PFSK-1 (cell line): Measurements from ENCODE around the gene TM9SF2.

Experiments used
- FOXP2 ChIP-seq: optimal IDR thresholded peaks from 2 replicates; pipeline ENCODE3; 2011; ENCODE audit warnings: borderline replicate concordance, control low read depth, inconsistent platforms; ENCODE audit not compliant: insufficient read depth; ENCODE audit errors: extremely low read length, extremely low read depth
- POLR2AphosphoS5 ChIP-seq: IDR thresholded peaks from 2 replicates; pipeline ENCODE4 v1.6.1; 2012; ENCODE audit warnings: low read depth, mild to moderate bottlenecking, control low read depth, low read length, moderate library complexity
- REST ChIP-seq, 2 experiments: IDR thresholded peaks; 2 replicates each; pipeline versions ENCODE4 v1.6.1 to v1.8.0; 2011 to 2012; ENCODE audit warnings: low read depth in 2 of 2, low read length in 2 of 2, control low read depth in 1 of 2, inconsistent platforms in 1 of 2, mild to moderate bottlenecking in 1 of 2, moderate library complexity in 1 of 2; ENCODE audit not compliant: insufficient read depth in 1 of 2
- SIN3A ChIP-seq: IDR thresholded peaks from 2 replicates; pipeline ENCODE4 v1.6.1; 2012; ENCODE audit warnings: mild to moderate bottlenecking, low read length, moderate library complexity, borderline replicate concordance; ENCODE audit not compliant: insufficient read depth
- TAF1 ChIP-seq: IDR thresholded peaks from 2 replicates; pipeline ENCODE4 v1.6.1; 2012; ENCODE audit warnings: low read length, control low read depth, borderline replicate concordance; ENCODE audit not compliant: insufficient read depth

Gene TM9SF2

GRCh38 chr13:99536023-99536422 is 34.8 kb downstream of the TM9SF2 start:
- no peak for TF ChIP-seq TAF1
- TF ChIP-seq SIN3A, result no peak
- TF ChIP-seq REST (IDR thresholded peaks at IDR 0.05; ENCODE audit: insufficient read depth in 1 of 2, low read depth in 2 of 2, low read length in 2 of 2), result no peak
- TF ChIP-seq POLR2AphosphoS5, result no peak
- TF ChIP-seq FOXP2, result no peak

- TF ChIP-seq REST (IDR thresholded peaks at IDR 0.05; ENCODE audit: insufficient read depth in 1 of 2, low read depth in 2 of 2, low read length in 2 of 2), result no peak
- TF ChIP-seq FOXP2, result no peak
- TF ChIP-seq TAF1, result no peak
- no peak for TF ChIP-seq POLR2AphosphoS5
- no peak for TF ChIP-seq SIN3A
Observed at GRCh38 chr13:99540530-99540929, 39.3 kb downstream of the TM9SF2 start.

DNA sequence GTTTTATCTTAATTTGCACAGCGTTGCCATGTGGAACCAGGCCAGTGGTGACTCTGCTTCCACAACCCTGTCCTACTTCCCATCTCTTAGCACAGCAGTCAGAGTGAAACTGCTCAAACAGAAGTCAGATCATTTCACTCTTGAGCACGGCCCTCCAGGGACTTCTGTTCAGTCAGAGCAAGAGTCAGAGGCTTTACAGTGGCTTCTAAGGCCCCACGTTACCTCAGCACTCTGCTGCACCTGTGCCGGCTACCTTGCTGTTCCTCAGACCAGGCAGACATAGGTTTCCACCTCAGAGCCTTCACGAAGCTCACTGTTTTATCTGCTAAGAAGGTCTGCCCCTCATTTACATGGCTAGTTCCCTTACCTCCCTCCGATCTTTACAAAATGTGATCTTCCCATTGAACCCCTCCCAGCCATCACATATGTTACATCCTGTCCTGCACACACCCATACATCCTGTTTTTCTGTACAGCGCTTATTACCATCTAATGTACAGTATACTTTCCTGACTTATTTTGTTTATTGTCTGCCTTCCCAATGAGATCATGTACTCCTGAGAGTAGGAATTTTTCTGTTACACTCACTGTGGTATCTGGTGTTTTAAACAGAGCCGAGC is 41.6 kb downstream of the TM9SF2 start:
- TF ChIP-seq TAF1, result no peak
- TF ChIP-seq POLR2AphosphoS5, result no peak
- no peak for TF ChIP-seq SIN3A
- TF ChIP-seq REST (IDR thresholded peaks at IDR 0.05; ENCODE audit: insufficient read depth in 1 of 2, low read depth in 2 of 2, low read length in 2 of 2), result no peak
- TF ChIP-seq FOXP2, result no peak

DNA sequence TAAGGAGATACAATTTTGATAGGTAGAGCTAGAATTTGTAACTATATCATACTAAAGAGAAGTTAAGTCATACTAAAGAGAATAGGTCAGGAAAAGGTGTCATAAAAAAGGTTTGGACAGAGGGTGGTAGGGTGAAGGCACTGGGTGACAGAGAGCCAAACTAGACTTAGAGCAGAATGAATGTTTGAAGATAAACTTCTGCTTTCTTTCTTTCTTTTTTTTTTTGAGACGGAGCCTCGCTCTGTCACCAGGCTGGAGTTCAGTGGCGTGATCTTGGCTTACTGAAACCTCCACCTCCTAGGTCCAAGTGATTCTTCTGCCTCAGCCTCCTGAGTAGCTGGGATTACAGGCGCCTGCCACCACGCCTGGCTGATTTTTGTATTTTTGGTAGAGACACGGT is 44.1 kb downstream of the TM9SF2 start:
- TF ChIP-seq FOXP2 (no peak), TAF1 (no peak), POLR2AphosphoS5 (no peak), SIN3A (no peak), REST (IDR thresholded peaks at IDR 0.05; ENCODE audit: insufficient read depth in 1 of 2, low read depth in 2 of 2, low read length in 2 of 2) (no peak)

DNA sequence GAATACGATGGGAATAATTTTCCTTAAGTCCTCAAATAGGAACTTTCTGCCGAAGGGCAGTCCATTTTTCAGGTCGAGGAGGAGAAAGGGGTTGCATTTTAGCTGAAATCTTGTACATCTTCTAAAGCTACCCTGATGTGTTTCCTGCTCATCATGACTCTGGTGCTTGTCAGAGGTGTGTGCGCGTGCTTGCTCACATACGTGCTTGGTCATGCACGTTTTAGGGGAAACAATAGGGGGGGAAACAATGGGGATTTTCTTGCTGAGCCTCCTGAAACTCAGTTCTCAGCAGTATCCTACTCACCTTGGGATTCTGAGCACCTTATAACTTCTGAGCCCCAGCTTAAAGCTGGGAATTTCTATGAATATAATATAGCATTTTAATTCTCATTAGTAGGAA is 44.7 kb downstream of the TM9SF2 start:
- TF ChIP-seq REST (IDR thresholded peaks at IDR 0.05; ENCODE audit: insufficient read depth in 1 of 2, low read depth in 2 of 2, low read length in 2 of 2), result no peak
- no peak for TF ChIP-seq TAF1
- TF ChIP-seq POLR2AphosphoS5, result no peak
- no peak for TF ChIP-seq SIN3A
- TF ChIP-seq FOXP2, result no peak
